Smooth muscle cell (in vitro differentiated cells): ENCODE results near the gene PRSS57. TPM values are rescaled to one million over a fixed set of nuclear protein-coding genes. Genes with fewer than 3 reads are reported as not detected.
"Not testable (repeated sequence)": the region's sequence is repeated elsewhere in the genome, so short reads cannot be mapped to it uniquely, and the experiment has no call there.

Experiments
- DNase-seq: peaks from one replicate; lab custom pipeline; 2025; ENCODE audit not compliant: unreplicated experiment; lab: John Stamatoyannopoulos, UW
- H2AFZ ChIP-seq: fragments of 200-600 bp; sonication (generic); 2 replicates; pipeline ENCODE4 v1.6.0; 2016; ENCODE audit warnings: antibody characterized with exemption, low read depth, mild to moderate bottlenecking
- H3F3A ChIP-seq: fragments of 200-600 bp; sonication (generic); 2 replicates; pipeline ENCODE4 v1.6.0; 2017; ENCODE audit warnings: antibody characterized with exemption, low read depth
- H3K27ac ChIP-seq: fragments of 200-600 bp; sonication (generic); 2 replicates; pipeline ENCODE4 v1.5.1; 2016; ENCODE audit warnings: low read depth, mild to moderate bottlenecking
- H3K27me3 ChIP-seq: fragments of 200-600 bp; sonication (generic); 2 replicates; pipeline ENCODE4 v1.6.1; 2016; ENCODE audit warnings: low read depth, mild to moderate bottlenecking
- H3K36me3 ChIP-seq: fragments of 200-600 bp; sonication (generic); 2 replicates; pipeline ENCODE4 v1.5.1; 2016; ENCODE audit warnings: low read depth
- H3K4me1 ChIP-seq: fragments of 200-600 bp; sonication (generic); 2 replicates; pipeline ENCODE4 v1.5.1; 2016; ENCODE audit warnings: low read depth
- H3K4me2 ChIP-seq: fragments of 200-600 bp; sonication (generic); 2 replicates; pipeline ENCODE4 v1.6.0; 2016; ENCODE audit warnings: mild to moderate bottlenecking
- H3K4me3 ChIP-seq: fragments of 200-600 bp; sonication (generic); 2 replicates; pipeline ENCODE4 v1.5.1; 2016; ENCODE audit warnings: mild to moderate bottlenecking
- H3K79me2 ChIP-seq: fragments of 200-600 bp; sonication (generic); 2 replicates; pipeline ENCODE4 v1.6.0; 2016; ENCODE audit warnings: low read depth, mild to moderate bottlenecking
- H3K9ac ChIP-seq: fragments of 200-600 bp; sonication (generic); 2 replicates; pipeline ENCODE4 v1.6.0; 2016; ENCODE audit warnings: low read depth
- H3K9me3 ChIP-seq: fragments of 200-600 bp; sonication (generic); replicated peaks from 2 replicates; pipeline ENCODE4 v1.5.1; 2016; ENCODE audit warnings: low read depth
- H4K20me1 ChIP-seq: fragments of 200-600 bp; sonication (generic); 2 replicates; pipeline ENCODE4 v1.6.0; 2016; ENCODE audit warnings: low read depth
- WGBS: methylation state at CpG from one replicate; pipeline ENCODE4 v1.1.7; 2016; ENCODE audit warnings: low lambda C conversion rate; 5-methylcytosine and 5-hydroxymethylcytosine counted together
- polyA plus RNA-seq: library from polyadenylated mRNA; unstranded; fragments of >200 nt; fragmentation: Nextera tagmentation; extraction: Ambion mirVana; gene quantifications from 2 replicates; pipeline ENCODE4 v1.2.1, GENCODE V29; 2016
- total RNA-seq: library from RNA; depleted of rRNA; stranded (reverse); fragments of >200 nt; gene quantifications from 2 replicates; pipeline ENCODE4 v1.2.3, GENCODE V29; 2014
- TF ChIP-seq, protein P1 (sequence below): fragments of 200-600 bp; sonication (generic); IDR thresholded peaks from 2 replicates; pipeline ENCODE4 v1.5.1; 2017; ENCODE audit warnings: borderline replicate concordance, mild to moderate bottlenecking, antibody characterized with exemption; ENCODE audit not compliant: insufficient read depth, poor library complexity, severe bottlenecking

The PRSS57 gene
- total and polyA plus RNA-seq, 2 experiments from 2014 or later = not detected

DNA sequence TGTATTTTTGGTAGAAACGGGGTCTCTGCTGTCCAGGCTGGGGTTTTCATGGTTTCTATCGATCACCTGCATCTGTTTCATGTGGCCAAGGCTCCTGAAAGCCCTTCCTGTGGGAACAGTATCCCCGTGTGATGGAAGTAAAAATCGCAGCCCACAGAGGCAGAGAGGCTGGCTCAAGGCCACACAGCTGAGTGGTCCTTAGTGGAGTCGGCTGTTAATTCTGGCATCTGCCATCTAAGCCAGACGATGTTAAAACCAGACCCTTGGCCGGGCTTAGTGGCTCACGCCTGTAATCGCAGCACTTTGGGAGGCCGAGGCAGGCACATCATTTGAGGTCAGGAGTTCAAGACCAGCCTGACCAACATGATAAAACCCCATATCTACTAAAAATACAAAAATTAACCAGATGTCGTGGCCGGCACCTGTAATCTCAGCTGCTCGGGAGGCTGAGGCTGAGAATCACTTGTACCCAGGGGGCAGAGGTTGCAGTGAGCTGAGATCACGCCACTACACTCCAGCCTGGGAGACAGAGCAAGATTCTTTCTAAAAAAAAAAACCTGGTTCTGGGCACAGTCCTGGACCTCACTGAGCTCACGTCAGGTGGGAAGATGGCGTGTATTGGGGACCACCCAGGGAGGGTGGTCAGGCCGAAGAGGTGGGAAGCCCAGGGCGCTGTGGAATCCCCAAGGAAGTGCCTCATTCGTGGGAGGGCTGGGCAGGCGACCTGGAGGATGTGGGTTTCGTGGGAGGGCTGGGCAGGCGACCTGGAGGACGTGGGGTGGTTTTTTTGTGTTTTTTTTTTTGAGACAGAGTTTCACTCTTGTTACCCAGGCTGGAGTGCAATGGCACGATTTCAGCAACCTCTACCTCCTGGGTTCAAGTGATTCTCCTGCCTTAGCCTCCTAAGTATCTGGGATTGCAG lies 37.2 kb upstream of the PRSS57 start:
- TF ChIP-seq, protein P1, sequence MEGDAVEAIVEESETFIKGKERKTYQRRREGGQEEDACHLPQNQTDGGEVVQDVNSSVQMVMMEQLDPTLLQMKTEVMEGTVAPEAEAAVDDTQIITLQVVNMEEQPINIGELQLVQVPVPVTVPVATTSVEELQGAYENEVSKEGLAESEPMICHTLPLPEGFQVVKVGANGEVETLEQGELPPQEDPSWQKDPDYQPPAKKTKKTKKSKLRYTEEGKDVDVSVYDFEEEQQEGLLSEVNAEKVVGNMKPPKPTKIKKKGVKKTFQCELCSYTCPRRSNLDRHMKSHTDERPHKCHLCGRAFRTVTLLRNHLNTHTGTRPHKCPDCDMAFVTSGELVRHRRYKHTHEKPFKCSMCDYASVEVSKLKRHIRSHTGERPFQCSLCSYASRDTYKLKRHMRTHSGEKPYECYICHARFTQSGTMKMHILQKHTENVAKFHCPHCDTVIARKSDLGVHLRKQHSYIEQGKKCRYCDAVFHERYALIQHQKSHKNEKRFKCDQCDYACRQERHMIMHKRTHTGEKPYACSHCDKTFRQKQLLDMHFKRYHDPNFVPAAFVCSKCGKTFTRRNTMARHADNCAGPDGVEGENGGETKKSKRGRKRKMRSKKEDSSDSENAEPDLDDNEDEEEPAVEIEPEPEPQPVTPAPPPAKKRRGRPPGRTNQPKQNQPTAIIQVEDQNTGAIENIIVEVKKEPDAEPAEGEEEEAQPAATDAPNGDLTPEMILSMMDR = no peak
- Histone ChIP-seq H3K36me3 (no peaks in the 10 kb centered on the region), H3K9ac (no peak overlapping the region), H3F3A (no peaks in the 10 kb centered on the region), H3K4me2 (no peak overlapping the region), H3K4me1 (no peaks in the 10 kb centered on the region), H3K27me3 (no peaks in the 10 kb centered on the region), H3K4me3 (no peak overlapping the region), H2AFZ (no peak overlapping the region), H3K79me2 (no peaks in the 10 kb centered on the region), H3K9me3 (no peaks in the 10 kb centered on the region), H3K27ac (no peak overlapping the region), H4K20me1 (no peaks in the 10 kb centered on the region)
- WGBS = 90% methylated on average over 24 of the region's 24 CpGs
- no peak for DNase-seq

DNA sequence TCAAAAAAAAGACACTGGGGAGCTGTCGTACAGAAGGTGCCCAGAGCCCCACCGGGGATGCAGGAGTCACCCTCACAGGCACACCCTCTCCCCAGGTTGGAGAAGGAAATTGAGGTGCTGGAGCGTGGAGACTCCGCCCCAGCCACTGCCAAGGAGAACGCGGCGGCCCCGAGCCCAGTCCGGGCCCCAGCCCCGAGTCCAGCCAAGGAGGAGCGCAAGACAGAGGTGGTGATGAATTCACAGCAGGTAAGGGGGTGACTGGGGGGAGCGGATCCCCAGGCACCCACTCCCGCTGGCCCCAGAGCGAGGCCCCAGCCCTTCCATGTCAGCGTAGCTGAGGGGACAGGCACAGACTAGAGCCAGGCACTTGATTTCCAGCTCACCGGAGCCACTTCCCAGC lies 35.7 kb upstream of the PRSS57 start:
- Histone ChIP-seq H3K4me2 (no peak overlapping the region), H3K36me3 (no peaks in the 10 kb centered on the region), H3K4me3 (no peak overlapping the region), H3K27me3 (no peaks in the 10 kb centered on the region), H3K27ac (no peak overlapping the region), H4K20me1 (no peaks in the 10 kb centered on the region), H3F3A (no peaks in the 10 kb centered on the region), H3K4me1 (no peaks in the 10 kb centered on the region), H3K79me2 (no peaks in the 10 kb centered on the region), H3K9me3 (no peaks in the 10 kb centered on the region), H3K9ac (no peak overlapping the region), H2AFZ (no peak overlapping the region)
- DNase-seq = no peak
- TF ChIP-seq, protein P1 = no peak
- WGBS = 92% methylated on average over 14 of the region's 16 CpGs

DNA sequence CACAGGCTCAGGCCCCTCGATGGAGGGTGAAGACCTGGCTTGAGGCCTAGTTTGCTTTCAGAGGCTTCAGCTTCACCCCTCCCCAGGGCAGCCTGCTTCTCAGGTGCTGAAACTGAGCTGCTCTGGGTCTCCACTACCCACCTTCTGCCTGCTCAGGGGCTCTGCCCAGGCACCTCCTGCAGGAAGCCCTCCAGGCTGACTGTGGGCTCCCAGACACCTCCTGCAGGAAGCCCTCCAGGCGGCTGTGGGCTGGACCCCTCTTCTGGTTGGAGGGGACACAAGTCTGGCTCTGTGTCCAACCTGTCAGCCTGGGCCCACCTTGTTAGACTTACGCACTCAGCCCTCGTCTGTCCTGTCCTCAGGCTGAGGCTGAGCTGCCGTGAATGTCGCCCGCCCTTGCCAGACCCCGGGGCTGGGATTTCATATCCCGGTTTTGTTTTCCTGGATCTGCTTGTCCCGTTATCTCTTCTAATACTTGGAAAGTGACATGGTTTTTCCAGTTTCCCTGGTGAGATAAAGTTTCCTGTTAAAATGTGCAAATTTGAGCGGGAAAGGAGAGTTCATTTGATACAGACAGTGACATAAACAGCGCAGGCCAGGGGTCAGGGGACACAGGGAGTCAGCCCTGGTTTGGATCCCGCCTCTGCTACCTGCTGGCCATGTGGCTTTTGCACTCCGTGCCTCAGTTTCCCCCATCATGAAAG lies 34.9 kb upstream of the PRSS57 start:
- H2AFZ ChIP-seq = no peak overlapping the region
- no peaks in the 10 kb centered on the region for H4K20me1 ChIP-seq
- H3K27me3 ChIP-seq = no peaks in the 10 kb centered on the region
- no peak overlapping the region for H3K9ac ChIP-seq
- WGBS = 79% methylated on average over 14 of the region's 14 CpGs
- no peaks in the 10 kb centered on the region for H3K9me3 ChIP-seq
- H3K27ac ChIP-seq = no peak overlapping the region
- H3K4me2 ChIP-seq = no peak overlapping the region
- TF ChIP-seq, protein P1 = no peak
- H3K4me3 ChIP-seq = no peak overlapping the region
- DNase-seq = no peak
- no peaks in the 10 kb centered on the region for H3K4me1 ChIP-seq
- no peaks in the 10 kb centered on the region for H3K79me2 ChIP-seq
- H3K36me3 ChIP-seq = no peaks in the 10 kb centered on the region
- no peaks in the 10 kb centered on the region for H3F3A ChIP-seq

DNA sequence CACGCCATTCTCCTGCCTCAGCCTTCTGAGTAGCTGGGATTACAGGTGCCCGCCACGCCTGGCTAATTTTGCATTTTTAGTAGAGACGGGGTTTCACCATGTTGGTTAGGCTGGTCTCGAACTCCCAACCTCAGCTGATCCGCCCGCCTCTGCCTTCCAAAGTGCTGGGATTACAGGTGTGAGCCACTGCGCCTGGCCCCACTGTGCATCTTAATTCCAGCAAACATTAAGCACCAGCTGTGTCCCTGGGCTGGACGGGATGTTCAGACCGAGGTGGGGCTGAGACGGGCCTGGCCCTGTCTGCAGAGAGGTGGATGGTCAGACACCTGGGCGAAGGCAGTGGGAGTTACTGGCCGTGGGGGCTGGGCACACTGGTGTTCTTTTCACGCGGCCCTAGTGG lies 34.3 kb upstream of the PRSS57 start:
- not testable (repeated sequence) for H3K4me1 ChIP-seq, H3K79me2 ChIP-seq, H3K27me3 ChIP-seq, H3K9me3 ChIP-seq, DNase-seq, H3K36me3 ChIP-seq, H2AFZ ChIP-seq, H3K4me2 ChIP-seq, H3K9ac ChIP-seq, H3K4me3 ChIP-seq, H3K27ac ChIP-seq, H4K20me1 ChIP-seq, H3F3A ChIP-seq
- 91% methylated on average over 15 of the region's 15 CpGs for WGBS
